WTC11 (cell line): ENCODE measurements around the gene MYO15A. TPM values are rescaled to one million over a fixed set of nuclear protein-coding genes. Genes with fewer than 3 reads are reported as not detected.

Experiments used
- ATAC-seq: fragments of 200-7000 bp; cut with Tn5 transposase; 2 replicates; pipeline ENCODE4 v1.10.0; 2021; ENCODE audit warnings: mild to moderate bottlenecking, moderate library complexity
- CTCF ChIA-PET: fragments of 300-600 bp; sonication (Branson Sonifier 250); formaldehyde crosslinking; loops from one replicate; lab custom pipeline; 2021; ENCODE audit warnings: antibody characterized with exemption; lab: Charles Lee
- POLR2A ChIA-PET: fragments of 350-600 bp; sonication (Branson Sonifier 250); formaldehyde crosslinking; loops from one replicate; lab custom pipeline; 2021; ENCODE audit warnings: antibody characterized with exemption; lab: Charles Lee
- DNase-seq: peaks from one replicate; pipeline ENCODE4 v3.0.0; 2021; ENCODE audit warnings: low spot score
- H3K27ac Mint-ChIP-seq: 2 replicates; pipeline ENCODE4 v1.8.0; 2021; ENCODE audit warnings: mixed read lengths
- H3K27me3 Mint-ChIP-seq: 2 replicates; pipeline ENCODE4 v1.8.0; 2021; ENCODE audit warnings: low read depth, mild to moderate bottlenecking, moderate library complexity, mixed read lengths
- H3K36me3 Mint-ChIP-seq: 2 replicates; pipeline ENCODE4 v1.8.0; 2021; ENCODE audit warnings: mixed read lengths
- H3K4me1 Mint-ChIP-seq: 2 replicates; pipeline ENCODE4 v1.8.0; 2022; ENCODE audit warnings: mixed read lengths
- H3K4me3 Mint-ChIP-seq: 2 replicates; pipeline ENCODE4 v1.8.0; 2021; ENCODE audit warnings: mild to moderate bottlenecking, moderate library complexity, mixed read lengths
- H3K9me3 Mint-ChIP-seq: 2 replicates; pipeline ENCODE4 v1.8.0; 2021; ENCODE audit warnings: mixed read lengths
- ATF1 ChIP-seq: sonication (generic); formaldehyde crosslinking; IDR thresholded peaks from 2 replicates; pipeline ENCODE4 v1.8.1; 2023; ENCODE audit warnings: mild to moderate bottlenecking, moderate library complexity, missing genetic modification reagents
- CBFB ChIP-seq: sonication (generic); formaldehyde crosslinking; IDR thresholded peaks from 2 replicates; pipeline ENCODE4 v1.8.1; 2022; ENCODE audit warnings: mild to moderate bottlenecking, low read depth, missing genetic modification reagents
- CREB1 ChIP-seq: sonication (generic); formaldehyde crosslinking; IDR thresholded peaks from 2 replicates; pipeline ENCODE4 v1.8.0; 2023; ENCODE audit warnings: mild to moderate bottlenecking, missing genetic modification reagents
- ELF4 ChIP-seq: sonication (generic); formaldehyde crosslinking; IDR thresholded peaks from 2 replicates; pipeline ENCODE4 v1.8.1; 2022; ENCODE audit warnings: low read depth, mild to moderate bottlenecking, moderate library complexity, missing genetic modification reagents
- FOXK1 ChIP-seq: sonication (generic); formaldehyde crosslinking; IDR thresholded peaks from 2 replicates; pipeline ENCODE4 v1.8.0; 2022; ENCODE audit warnings: mild to moderate bottlenecking, moderate library complexity, missing genetic modification reagents
- GABPB1 ChIP-seq: sonication (generic); formaldehyde crosslinking; IDR thresholded peaks from 2 replicates; pipeline ENCODE4 v1.8.1; 2023; ENCODE audit warnings: mild to moderate bottlenecking, missing genetic modification reagents
- GRHL2 ChIP-seq: fragments of 250-450 bp; sonication (Bioruptor Pico); IDR thresholded peaks from 2 replicates; pipeline ENCODE4 v1.8.0; 2022; ENCODE audit warnings: mild to moderate bottlenecking, moderate library complexity; ENCODE audit not compliant: insufficient replicate concordance, severe bottlenecking
- KAT7 ChIP-seq: sonication (generic); formaldehyde crosslinking; IDR thresholded peaks from 2 replicates; pipeline ENCODE4 v1.8.1; 2023; ENCODE audit warnings: missing genetic modification reagents, mild to moderate bottlenecking, borderline replicate concordance
- MXD4 ChIP-seq: fragments of 250-450 bp; sonication (Bioruptor Pico); IDR thresholded peaks from 2 replicates; pipeline ENCODE4 v1.8.0; 2021; ENCODE audit warnings: mild to moderate bottlenecking, moderate library complexity, borderline replicate concordance
- MYBL2 ChIP-seq: sonication (generic); formaldehyde crosslinking; IDR thresholded peaks from 2 replicates; pipeline ENCODE4 v1.8.1; 2023; ENCODE audit warnings: mild to moderate bottlenecking, moderate library complexity, missing genetic modification reagents
- NFYB ChIP-seq: sonication (generic); formaldehyde crosslinking; conservative IDR thresholded peaks from 2 replicates; pipeline ENCODE4 v1.8.0; 2022; ENCODE audit warnings: low read depth, missing genetic modification reagents
- NR2C2 ChIP-seq: sonication (generic); formaldehyde crosslinking; IDR thresholded peaks from 2 replicates; pipeline ENCODE4 v1.8.0; 2022; ENCODE audit warnings: mild to moderate bottlenecking, missing genetic modification reagents
- PRRX2 ChIP-seq: fragments of 250-450 bp; sonication (Bioruptor Pico); IDR thresholded peaks from 2 replicates; pipeline ENCODE4 v1.8.0; 2021; ENCODE audit warnings: mild to moderate bottlenecking
- TCF7 ChIP-seq: sonication (generic); formaldehyde crosslinking; IDR thresholded peaks from 2 replicates; pipeline ENCODE4 v1.8.0; 2022; ENCODE audit warnings: mild to moderate bottlenecking, low read depth, missing genetic modification reagents, moderate library complexity
- ZNF121 ChIP-seq: sonication (generic); formaldehyde crosslinking; IDR thresholded peaks from 2 replicates; pipeline ENCODE4 v1.8.0; 2023; ENCODE audit warnings: missing genetic modification reagents
- ZNF232 ChIP-seq: sonication (generic); formaldehyde crosslinking; IDR thresholded peaks from 2 replicates; pipeline ENCODE4 v1.8.0; 2022; ENCODE audit warnings: mild to moderate bottlenecking, missing genetic modification reagents
- ZNF671 ChIP-seq: fragments of 250-450 bp; sonication (Bioruptor Pico); IDR thresholded peaks from 2 replicates; pipeline ENCODE4 v1.8.0; 2021; ENCODE audit warnings: mild to moderate bottlenecking
- total RNA-seq: library from RNA; stranded (reverse); gene quantifications from 3 replicates; pipeline ENCODE4 v1.2.3, GENCODE V29; 2021
- TF ChIP-seq, protein P1 (sequence below): sonication (generic); formaldehyde crosslinking; IDR thresholded peaks from 2 replicates; pipeline ENCODE4 v1.8.1; 2023; ENCODE audit warnings: mild to moderate bottlenecking, missing genetic modification reagents, borderline replicate concordance
- TF ChIP-seq, protein P2 (sequence below): sonication (generic); formaldehyde crosslinking; conservative IDR thresholded peaks from 2 replicates; pipeline ENCODE4 v1.8.1; 2023; ENCODE audit warnings: mild to moderate bottlenecking, low read depth, missing genetic modification reagents, moderate library complexity
- TF ChIP-seq, protein P3 (sequence below): sonication (generic); formaldehyde crosslinking; conservative IDR thresholded peaks from 2 replicates; pipeline ENCODE4 v1.8.1; 2022; ENCODE audit warnings: mild to moderate bottlenecking, missing genetic modification reagents
- TF ChIP-seq, protein P4 (sequence below): fragments of 200-600 bp; IDR thresholded peaks from 2 replicates; pipeline ENCODE4 v1.8.0; 2022; ENCODE audit warnings: antibody characterized with exemption
- TF ChIP-seq, protein P5 (sequence below): sonication (generic); formaldehyde crosslinking; IDR thresholded peaks from 2 replicates; pipeline ENCODE4 v1.8.0; 2022; ENCODE audit warnings: missing genetic modification reagents
- TF ChIP-seq, protein P6 (sequence below): sonication (generic); formaldehyde crosslinking; IDR thresholded peaks from 2 replicates; pipeline ENCODE4 v1.8.0; 2022; ENCODE audit warnings: mild to moderate bottlenecking, missing genetic modification reagents

Gene MYO15A
- total RNA-seq, 1 experiment from 2014 or later, result 2.6 TPM

DNA sequence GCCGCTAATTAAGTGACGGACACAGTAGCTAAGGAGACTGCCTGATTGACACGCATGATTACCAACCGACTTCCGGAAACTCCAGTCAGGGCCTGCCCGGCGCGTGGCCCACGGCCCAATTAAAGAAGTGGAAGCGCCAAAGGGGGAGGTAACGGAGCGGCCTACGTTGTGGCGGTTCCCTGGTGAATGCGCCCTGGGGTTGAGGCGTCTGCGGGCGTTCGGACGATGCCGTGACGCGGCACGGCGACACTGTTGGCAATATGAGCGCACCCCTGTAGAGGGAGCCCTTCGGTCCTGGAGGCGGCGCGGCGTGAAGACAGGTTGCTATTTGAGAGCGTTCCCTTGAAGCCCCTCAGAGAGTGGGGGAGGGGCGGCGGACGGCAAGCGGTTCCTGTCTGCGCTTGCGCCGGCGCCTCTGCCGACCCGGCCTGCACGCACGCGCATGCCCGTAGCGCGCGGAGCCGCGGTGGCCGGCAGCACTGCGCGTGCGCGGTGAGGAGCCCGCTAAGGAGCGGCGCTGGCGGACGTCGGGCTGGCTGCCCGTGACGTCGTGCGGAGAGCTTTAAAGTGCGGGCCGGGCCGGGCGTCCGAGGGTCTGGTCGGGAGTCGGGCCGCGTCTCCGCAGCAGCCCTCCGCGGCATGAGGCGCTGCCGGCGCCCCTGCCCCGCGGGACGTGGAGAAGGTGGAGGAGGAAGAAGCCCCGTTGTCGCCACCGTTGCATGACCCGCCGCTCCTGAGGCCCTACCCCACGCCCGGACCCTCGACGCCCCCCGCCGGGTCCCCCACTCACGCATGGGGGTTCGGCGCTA lies 75.0 kb downstream of the MYO15A start, which contains the start of gene ALKBH5:
ALKBH5 (plus strand) TSS at position 495 of the 809 bp plus-strand sequence. CDS start 416 bp downstream, outside the sequence.
- Mint-ChIP-seq H3K4me1 (peaks cover 45% of the 10 kb centered on the region), H3K27me3 (no peaks in the 10 kb centered on the region), H3K4me3 (peak within 1 kb of the TSS; percentile 93), H3K9me3 (no peaks in the 10 kb centered on the region), H3K36me3 (peaks cover 27% of the 10 kb centered on the region), H3K27ac (peak within 1 kb of the TSS; percentile 99)
- peak; percentile 91 for ATAC-seq
- peak; percentile 95 for DNase-seq
- ChIA-PET CTCF (interaction anchor here (0.5 to 4.3 kb wide), 15 partner anchors 8 to 215 kb away, joined by 3 to 44 read pairs (median 6); no protein-coding TSS in a partner anchor), POLR2A (interaction anchor here (0.6 to 2.9 kb wide), 7 partner anchors 25 to 77 kb away, joined by 3 to 17 read pairs (median 4); partner anchors contain the start of gene MIEF2)
- TF ChIP-seq, protein P1, sequence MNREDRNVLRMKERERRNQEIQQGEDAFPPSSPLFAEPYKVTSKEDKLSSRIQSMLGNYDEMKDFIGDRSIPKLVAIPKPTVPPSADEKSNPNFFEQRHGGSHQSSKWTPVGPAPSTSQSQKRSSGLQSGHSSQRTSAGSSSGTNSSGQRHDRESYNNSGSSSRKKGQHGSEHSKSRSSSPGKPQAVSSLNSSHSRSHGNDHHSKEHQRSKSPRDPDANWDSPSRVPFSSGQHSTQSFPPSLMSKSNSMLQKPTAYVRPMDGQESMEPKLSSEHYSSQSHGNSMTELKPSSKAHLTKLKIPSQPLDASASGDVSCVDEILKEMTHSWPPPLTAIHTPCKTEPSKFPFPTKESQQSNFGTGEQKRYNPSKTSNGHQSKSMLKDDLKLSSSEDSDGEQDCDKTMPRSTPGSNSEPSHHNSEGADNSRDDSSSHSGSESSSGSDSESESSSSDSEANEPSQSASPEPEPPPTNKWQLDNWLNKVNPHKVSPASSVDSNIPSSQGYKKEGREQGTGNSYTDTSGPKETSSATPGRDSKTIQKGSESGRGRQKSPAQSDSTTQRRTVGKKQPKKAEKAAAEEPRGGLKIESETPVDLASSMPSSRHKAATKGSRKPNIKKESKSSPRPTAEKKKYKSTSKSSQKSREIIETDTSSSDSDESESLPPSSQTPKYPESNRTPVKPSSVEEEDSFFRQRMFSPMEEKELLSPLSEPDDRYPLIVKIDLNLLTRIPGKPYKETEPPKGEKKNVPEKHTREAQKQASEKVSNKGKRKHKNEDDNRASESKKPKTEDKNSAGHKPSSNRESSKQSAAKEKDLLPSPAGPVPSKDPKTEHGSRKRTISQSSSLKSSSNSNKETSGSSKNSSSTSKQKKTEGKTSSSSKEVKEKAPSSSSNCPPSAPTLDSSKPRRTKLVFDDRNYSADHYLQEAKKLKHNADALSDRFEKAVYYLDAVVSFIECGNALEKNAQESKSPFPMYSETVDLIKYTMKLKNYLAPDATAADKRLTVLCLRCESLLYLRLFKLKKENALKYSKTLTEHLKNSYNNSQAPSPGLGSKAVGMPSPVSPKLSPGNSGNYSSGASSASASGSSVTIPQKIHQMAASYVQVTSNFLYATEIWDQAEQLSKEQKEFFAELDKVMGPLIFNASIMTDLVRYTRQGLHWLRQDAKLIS (CRISPR knock-in tag), result 0 out of 2 replicates have a peak, but pooled peaks have one; percentile 72
- TF ChIP-seq ZNF232 (CRISPR knock-in tag) (peak; percentile 73; the same call in 1 of the 2 replicates), CBFB (0 out of 2 replicates have a peak, but pooled peaks have one; percentile 62), NFYB (CRISPR knock-in tag) (peak; percentile 83), ZNF121 (CRISPR knock-in tag) (no peak), TCF7 (CRISPR knock-in tag) (no peak), PRRX2 (no peak), ELF4 (0 out of 2 replicates have a peak, but pooled peaks have one; percentile 21), FOXK1 (CRISPR knock-in tag) (no peak), ZNF671 (CRISPR knock-in tag) (no peak), MYBL2 (CRISPR knock-in tag) (no peak; the same call in 1 of the 2 replicates), KAT7 (CRISPR knock-in tag) (0 out of 2 replicates have a peak, but pooled peaks have one; percentile 61), GABPB1 (CRISPR knock-in tag) (peak; percentile 71), MXD4 (CRISPR knock-in tag) (no peak), NR2C2 (CRISPR knock-in tag) (no peak), ATF1 (CRISPR knock-in tag) (no peak), GRHL2 (CRISPR knock-in tag) (no peak), CREB1 (CRISPR knock-in tag) (no peak)
- TF ChIP-seq, protein P2, sequence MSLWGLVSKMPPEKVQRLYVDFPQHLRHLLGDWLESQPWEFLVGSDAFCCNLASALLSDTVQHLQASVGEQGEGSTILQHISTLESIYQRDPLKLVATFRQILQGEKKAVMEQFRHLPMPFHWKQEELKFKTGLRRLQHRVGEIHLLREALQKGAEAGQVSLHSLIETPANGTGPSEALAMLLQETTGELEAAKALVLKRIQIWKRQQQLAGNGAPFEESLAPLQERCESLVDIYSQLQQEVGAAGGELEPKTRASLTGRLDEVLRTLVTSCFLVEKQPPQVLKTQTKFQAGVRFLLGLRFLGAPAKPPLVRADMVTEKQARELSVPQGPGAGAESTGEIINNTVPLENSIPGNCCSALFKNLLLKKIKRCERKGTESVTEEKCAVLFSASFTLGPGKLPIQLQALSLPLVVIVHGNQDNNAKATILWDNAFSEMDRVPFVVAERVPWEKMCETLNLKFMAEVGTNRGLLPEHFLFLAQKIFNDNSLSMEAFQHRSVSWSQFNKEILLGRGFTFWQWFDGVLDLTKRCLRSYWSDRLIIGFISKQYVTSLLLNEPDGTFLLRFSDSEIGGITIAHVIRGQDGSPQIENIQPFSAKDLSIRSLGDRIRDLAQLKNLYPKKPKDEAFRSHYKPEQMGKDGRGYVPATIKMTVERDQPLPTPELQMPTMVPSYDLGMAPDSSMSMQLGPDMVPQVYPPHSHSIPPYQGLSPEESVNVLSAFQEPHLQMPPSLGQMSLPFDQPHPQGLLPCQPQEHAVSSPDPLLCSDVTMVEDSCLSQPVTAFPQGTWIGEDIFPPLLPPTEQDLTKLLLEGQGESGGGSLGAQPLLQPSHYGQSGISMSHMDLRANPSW, result no peak
- TF ChIP-seq, protein P3, sequence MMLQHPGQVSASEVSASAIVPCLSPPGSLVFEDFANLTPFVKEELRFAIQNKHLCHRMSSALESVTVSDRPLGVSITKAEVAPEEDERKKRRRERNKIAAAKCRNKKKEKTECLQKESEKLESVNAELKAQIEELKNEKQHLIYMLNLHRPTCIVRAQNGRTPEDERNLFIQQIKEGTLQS, result no peak
- TF ChIP-seq, protein P4, sequence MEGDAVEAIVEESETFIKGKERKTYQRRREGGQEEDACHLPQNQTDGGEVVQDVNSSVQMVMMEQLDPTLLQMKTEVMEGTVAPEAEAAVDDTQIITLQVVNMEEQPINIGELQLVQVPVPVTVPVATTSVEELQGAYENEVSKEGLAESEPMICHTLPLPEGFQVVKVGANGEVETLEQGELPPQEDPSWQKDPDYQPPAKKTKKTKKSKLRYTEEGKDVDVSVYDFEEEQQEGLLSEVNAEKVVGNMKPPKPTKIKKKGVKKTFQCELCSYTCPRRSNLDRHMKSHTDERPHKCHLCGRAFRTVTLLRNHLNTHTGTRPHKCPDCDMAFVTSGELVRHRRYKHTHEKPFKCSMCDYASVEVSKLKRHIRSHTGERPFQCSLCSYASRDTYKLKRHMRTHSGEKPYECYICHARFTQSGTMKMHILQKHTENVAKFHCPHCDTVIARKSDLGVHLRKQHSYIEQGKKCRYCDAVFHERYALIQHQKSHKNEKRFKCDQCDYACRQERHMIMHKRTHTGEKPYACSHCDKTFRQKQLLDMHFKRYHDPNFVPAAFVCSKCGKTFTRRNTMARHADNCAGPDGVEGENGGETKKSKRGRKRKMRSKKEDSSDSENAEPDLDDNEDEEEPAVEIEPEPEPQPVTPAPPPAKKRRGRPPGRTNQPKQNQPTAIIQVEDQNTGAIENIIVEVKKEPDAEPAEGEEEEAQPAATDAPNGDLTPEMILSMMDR, result peak; percentile 18; the same call in 1 of the 2 replicates
- TF ChIP-seq, protein P5, sequence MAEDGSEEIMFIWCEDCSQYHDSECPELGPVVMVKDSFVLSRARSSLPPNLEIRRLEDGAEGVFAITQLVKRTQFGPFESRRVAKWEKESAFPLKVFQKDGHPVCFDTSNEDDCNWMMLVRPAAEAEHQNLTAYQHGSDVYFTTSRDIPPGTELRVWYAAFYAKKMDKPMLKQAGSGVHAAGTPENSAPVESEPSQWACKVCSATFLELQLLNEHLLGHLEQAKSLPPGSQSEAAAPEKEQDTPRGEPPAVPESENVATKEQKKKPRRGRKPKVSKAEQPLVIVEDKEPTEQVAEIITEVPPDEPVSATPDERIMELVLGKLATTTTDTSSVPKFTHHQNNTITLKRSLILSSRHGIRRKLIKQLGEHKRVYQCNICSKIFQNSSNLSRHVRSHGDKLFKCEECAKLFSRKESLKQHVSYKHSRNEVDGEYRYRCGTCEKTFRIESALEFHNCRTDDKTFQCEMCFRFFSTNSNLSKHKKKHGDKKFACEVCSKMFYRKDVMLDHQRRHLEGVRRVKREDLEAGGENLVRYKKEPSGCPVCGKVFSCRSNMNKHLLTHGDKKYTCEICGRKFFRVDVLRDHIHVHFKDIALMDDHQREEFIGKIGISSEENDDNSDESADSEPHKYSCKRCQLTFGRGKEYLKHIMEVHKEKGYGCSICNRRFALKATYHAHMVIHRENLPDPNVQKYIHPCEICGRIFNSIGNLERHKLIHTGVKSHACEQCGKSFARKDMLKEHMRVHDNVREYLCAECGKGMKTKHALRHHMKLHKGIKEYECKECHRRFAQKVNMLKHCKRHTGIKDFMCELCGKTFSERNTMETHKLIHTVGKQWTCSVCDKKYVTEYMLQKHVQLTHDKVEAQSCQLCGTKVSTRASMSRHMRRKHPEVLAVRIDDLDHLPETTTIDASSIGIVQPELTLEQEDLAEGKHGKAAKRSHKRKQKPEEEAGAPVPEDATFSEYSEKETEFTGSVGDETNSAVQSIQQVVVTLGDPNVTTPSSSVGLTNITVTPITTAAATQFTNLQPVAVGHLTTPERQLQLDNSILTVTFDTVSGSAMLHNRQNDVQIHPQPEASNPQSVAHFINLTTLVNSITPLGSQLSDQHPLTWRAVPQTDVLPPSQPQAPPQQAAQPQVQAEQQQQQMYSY (CRISPR knock-in tag), result peak; percentile 89
- TF ChIP-seq, protein P6, sequence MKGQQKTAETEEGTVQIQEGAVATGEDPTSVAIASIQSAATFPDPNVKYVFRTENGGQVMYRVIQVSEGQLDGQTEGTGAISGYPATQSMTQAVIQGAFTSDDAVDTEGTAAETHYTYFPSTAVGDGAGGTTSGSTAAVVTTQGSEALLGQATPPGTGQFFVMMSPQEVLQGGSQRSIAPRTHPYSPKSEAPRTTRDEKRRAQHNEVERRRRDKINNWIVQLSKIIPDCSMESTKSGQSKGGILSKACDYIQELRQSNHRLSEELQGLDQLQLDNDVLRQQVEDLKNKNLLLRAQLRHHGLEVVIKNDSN, result 0 out of 2 replicates have a peak, but pooled peaks have one; percentile 39
